ENCODE measurements around the gene TTLL3.
"Not testable (repeated sequence)": the region's sequence is repeated elsewhere in the genome, so short reads cannot be mapped to it uniquely, and the experiment has no call there.

TTLL3 gene

GRCh38 chr3:9809615-9810432 is at the start of gene TTLL3:
TSS of gene TTLL3 (plus strand) at chr3:9810262. CDS start at chr3:9810662, 400 bp downstream.
- peak; percentile 86 for DNase-seq (ENCODE audit: low spot score)

GRCh38 chr3:9760779-9761505 is 49.1 kb upstream of the TTLL3 start:
- DNase-seq (ENCODE audit: low spot score), result no peak

- no peak for DNase-seq (ENCODE audit: low spot score)
Measured at GRCh38 chr3:9761919-9762318, 48.1 kb upstream of the TTLL3 start.

- no peak for DNase-seq (ENCODE audit: low spot score)
Measured at GRCh38 chr3:9762871-9763270, 47.2 kb upstream of the TTLL3 start.

GRCh38 chr3:9765865-9766264 is 44.2 kb upstream of the TTLL3 start:
- no peak for DNase-seq (ENCODE audit: low spot score)

- no peak for DNase-seq (ENCODE audit: low spot score)
Measured at GRCh38 chr3:9767418-9767817, 42.6 kb upstream of the TTLL3 start.

GRCh38 chr3:9768141-9768775 is 41.8 kb upstream of the TTLL3 start:
- no peak for DNase-seq (ENCODE audit: low spot score)

GRCh38 chr3:9769012-9769411 is 41.0 kb upstream of the TTLL3 start:
- no peak for DNase-seq (ENCODE audit: low spot score)

GRCh38 chr3:9769426-9770275 is 40.4 kb upstream of the TTLL3 start, which contains the start of gene CAMK1:
TSS of gene CAMK1 (minus strand) at chr3:9769947. CDS start at chr3:9767749, 2,198 bp downstream.
- DNase-seq (ENCODE audit: low spot score), result peak; percentile 88

- DNase-seq (ENCODE audit: low spot score), result peak; percentile 80
Measured at GRCh38 chr3:9770276-9770812, 39.7 kb upstream of the TTLL3 start.

- DNase-seq (ENCODE audit: low spot score), result not testable (repeated sequence)
Measured at GRCh38 chr3:9771007-9771406, 39.1 kb upstream of the TTLL3 start.

GRCh38 chr3:9776896-9777693 is 33.0 kb upstream of the TTLL3 start:
- DNase-seq (ENCODE audit: low spot score), result no peak

GRCh38 chr3:9777694-9778021 is 32.4 kb upstream of the TTLL3 start:
- DNase-seq (ENCODE audit: low spot score), result no peak

GRCh38 chr3:9778143-9779074 is 31.7 kb upstream of the TTLL3 start:
- DNase-seq (ENCODE audit: low spot score), result no peak

GRCh38 chr3:9779075-9779593 is 30.9 kb upstream of the TTLL3 start:
- no peak for DNase-seq (ENCODE audit: low spot score)

GRCh38 chr3:9779721-9780457 is 30.2 kb upstream of the TTLL3 start:
- DNase-seq (ENCODE audit: low spot score), result no peak

- DNase-seq (ENCODE audit: low spot score), result no peak
Measured at GRCh38 chr3:9780458-9780812, 29.6 kb upstream of the TTLL3 start.

- DNase-seq (ENCODE audit: low spot score), result no peak
Measured at GRCh38 chr3:9780910-9781309, 29.2 kb upstream of the TTLL3 start.

- no peak for DNase-seq (ENCODE audit: low spot score)
Measured at GRCh38 chr3:9781551-9781950, 28.5 kb upstream of the TTLL3 start.

Measured in left forelimb (tissue), 1 donor.